Transverse colon (tissue), 4 donors: ENCODE measurements around the gene CCDC112. TPM values are rescaled to one million over a fixed set of nuclear protein-coding genes. Genes with fewer than 3 reads are reported as not detected.

Experiments
- DNase-seq: peaks from one replicate; pipeline ENCODE4 v3.0.0-alpha.2; 2019
- H3K27ac ChIP-seq, 4 donors: fragments of 200-600 bp; sonication (generic); 2 replicates each; pipeline ENCODE4 v1.5.1; 2016 to 2018; ENCODE audit warnings: inconsistent platforms in 4 of 4
- H3K27me3 ChIP-seq: fragments of 200-600 bp; sonication (generic); 2 replicates; pipeline ENCODE4 v1.5.1; 2017; ENCODE audit warnings: inconsistent platforms
- H3K36me3 ChIP-seq, 4 donors: fragments of 200-600 bp; sonication (generic); 2 replicates each; pipeline ENCODE4 v1.5.1; 2017 to 2019; ENCODE audit warnings: inconsistent platforms in 4 of 4
- H3K4me1 ChIP-seq, 4 donors: fragments of 200-600 bp; sonication (generic); 2 replicates each; pipeline ENCODE4 v1.5.1; 2017 to 2020; ENCODE audit warnings: inconsistent platforms in 4 of 4
- H3K4me3 ChIP-seq, 4 donors: fragments of 200-600 bp; sonication (generic); 1 replicate in 1 of 4; 2 replicates in 3 of 4; pipeline versions ENCODE4 v1.5.1 to v1.6.1; 2017 to 2019; ENCODE audit warnings: inconsistent platforms in 4 of 4
- H3K9me3 ChIP-seq, 2 donors: fragments of 200-600 bp; sonication (generic); 2 replicates each; pipeline ENCODE4 v1.5.1; 2017 to 2019; ENCODE audit warnings: inconsistent platforms in 2 of 2
- CTCF ChIP-seq, 5 experiments: fragments of 200-600 bp in 3 of 5; fragments of 450-650 bp in 2 of 5; sonication (generic) in 3 of 5; IDR thresholded peaks; 1 replicate in 2 of 5; 2 replicates in 3 of 5; pipeline ENCODE4 v1.5.1; 2016 to 2017; ENCODE audit warnings: antibody characterized with exemption in 5 of 5, inconsistent platforms in 3 of 5, mild to moderate bottlenecking in 2 of 5, moderate library complexity in 1 of 5
- EP300 ChIP-seq: sonication (generic); formaldehyde crosslinking; IDR thresholded peaks from one replicate; pipeline ENCODE4 v1.6.1; 2017; ENCODE audit warnings: antibody characterized with exemption, low read depth
- POLR2A ChIP-seq: fragments of 450-650 bp; IDR thresholded peaks from one replicate; pipeline ENCODE4 v1.6.1; 2016; ENCODE audit warnings: antibody characterized with exemption, mild to moderate bottlenecking, moderate library complexity
- POLR2AphosphoS5 ChIP-seq, 3 donors: sonication (generic); formaldehyde crosslinking; IDR thresholded peaks; one replicate each; pipeline ENCODE4 v1.6.1; 2016; ENCODE audit warnings: antibody characterized with exemption in 3 of 3
- WGBS, 2 donors: methylation state at CpG; one replicate each; pipeline ENCODE4 v1.1.5; 2018; ENCODE audit warnings: low coverage in 1 of 2; 5-methylcytosine and 5-hydroxymethylcytosine counted together
- in situ Hi-C, 4 donors: fragments of 200-750 bp; cut with MboI; loops; one replicate each; pipeline versions ENCODE4 v1.15.0 to v1.15.1; 2017; ENCODE audit warnings: low sequenced_read_pairs in 3 of 4, low pct_ligation_motif_present in 1 of 4, low pct_unique_long_range_greater_than_20kb in 1 of 4
- intact Hi-C: fragments of 100-400 bp; cut with DNase I; formaldehyde crosslinking; loops from one replicate; pipeline ENCODE4 v1.15.1; 2023; ENCODE audit warnings: low total_unique reads
- total RNA-seq, 4 donors: library from RNA; depleted of rRNA; stranded (reverse); fragments of >200 nt; gene quantifications; one replicate each; pipeline ENCODE4 v1.1.0, GENCODE V29; 2016

The CCDC112 gene
- total RNA-seq, 4 donors from 2014 or later = 15.7 to 22.4 (median 20.5) TPM

- Histone ChIP-seq H3K27me3 (no peaks in the 10 kb centered on the region), H3K9me3 (no peaks in the 10 kb centered on the region), H3K36me3 (no peaks in the 10 kb centered on the region), H3K4me1 (no peaks in the 10 kb centered on the region), H3K4me3 (no peak overlapping the region), H3K27ac (no peak overlapping the region)
- no peak for DNase-seq
- in situ Hi-C loops = no loop called here
- WGBS, 2 donors = 81 to 87% methylated on average over 2 of the region's 2 CpGs
- intact Hi-C loops = loop anchor here (5.0 kb wide), 1 partner anchor 901 kb away; no protein-coding TSS in a partner anchor
- TF ChIP-seq CTCF (IDR thresholded peaks at IDR 0.05) = no peak
- TF ChIP-seq POLR2A = no peak
- TF ChIP-seq POLR2AphosphoS5 (IDR thresholded peaks at IDR 0.05) = no peak
- TF ChIP-seq EP300 = no peak
These were observed 45.3 kb upstream of the CCDC112 start for GRCh38 chr5:115341745-115342144.

GRCh38 chr5:115338851-115339250 is 42.4 kb upstream of the CCDC112 start:
- no peak for TF ChIP-seq POLR2A
- TF ChIP-seq CTCF (IDR thresholded peaks at IDR 0.05) = no peak
- TF ChIP-seq POLR2AphosphoS5 (IDR thresholded peaks at IDR 0.05) = no peak
- no peak for TF ChIP-seq EP300
- H3K9me3 ChIP-seq = no peaks in the 10 kb centered on the region
- H3K27ac ChIP-seq = no peak overlapping the region
- no peaks in the 10 kb centered on the region for H3K36me3 ChIP-seq
- H3K27me3 ChIP-seq = no peaks in the 10 kb centered on the region
- no peaks in the 10 kb centered on the region for H3K4me1 ChIP-seq
- DNase-seq = no peak
- in situ Hi-C loops = no loop called here
- intact Hi-C loops = no loop called here
- 75 to 100% methylated on average over 1 to 3 of the region's 3 CpGs for WGBS, 2 donors
- H3K4me3 ChIP-seq = no peak overlapping the region

GRCh38 chr5:115337882-115338281 is 41.4 kb upstream of the CCDC112 start:
- DNase-seq = no peak
- in situ Hi-C loops (no loop called here), intact Hi-C loops (no loop called here)
- Histone ChIP-seq H3K27me3 (no peaks in the 10 kb centered on the region), H3K36me3 (no peaks in the 10 kb centered on the region), H3K4me1 (no peaks in the 10 kb centered on the region), H3K4me3 (no peak overlapping the region), H3K27ac (no peak overlapping the region), H3K9me3 (no peaks in the 10 kb centered on the region)
- 78 to 94% methylated on average over 1 of the region's 1 CpG for WGBS, 2 donors
- TF ChIP-seq POLR2AphosphoS5 (IDR thresholded peaks at IDR 0.05) = peak in 1 of 3 donors; percentile 9
- TF ChIP-seq POLR2A = no peak
- no peak for TF ChIP-seq CTCF (IDR thresholded peaks at IDR 0.05)
- TF ChIP-seq EP300 = no peak

GRCh38 chr5:115336964-115337363 is 40.5 kb upstream of the CCDC112 start:
- H3K4me3 ChIP-seq = no peak overlapping the region
- no peak overlapping the region for H3K27ac ChIP-seq
- no peak for DNase-seq
- H3K27me3 ChIP-seq = no peaks in the 10 kb centered on the region
- H3K9me3 ChIP-seq = no peaks in the 10 kb centered on the region
- H3K4me1 ChIP-seq = no peaks in the 10 kb centered on the region
- WGBS, 2 donors = 90 to 100% methylated on average over 1 of the region's 1 CpG
- intact Hi-C loops (no loop called here), in situ Hi-C loops (no loop called here)
- H3K36me3 ChIP-seq = no peaks in the 10 kb centered on the region
- TF ChIP-seq EP300 (no peak), POLR2AphosphoS5 (IDR thresholded peaks at IDR 0.05) (no peak), CTCF (IDR thresholded peaks at IDR 0.05) (no peak), POLR2A (no peak)
